ENCODE measurements around the gene EBLN2.
"Not testable (repeated sequence)": the region's sequence is repeated elsewhere in the genome, so short reads cannot be mapped to it uniquely, and the experiment has no call there.

GRCh38 chr3:73066243-73066642 is 4.8 kb downstream of the EBLN2 start:
- not testable (repeated sequence) for TF ChIP-seq POLR2AphosphoS5 (IDR thresholded peaks at IDR 0.05; ENCODE audit: borderline replicate concordance, low read depth, low read length); EZH2 (IDR thresholded peaks at IDR 0.05)
